HG03457 (cell line): ENCODE results near the gene GAREM2.

ENCODE experiments used
- ATAC-seq: cut with Tn5 transposase; IDR thresholded peaks from one replicate; pipeline ENCODE4 v1.9.1; 2021; ENCODE audit warnings: moderate number of reproducible peaks; ENCODE audit not compliant: unreplicated experiment

GAREM2 gene

GRCh38 chr2:26185954-26186770 lies 13.3 kb downstream of the GAREM2 start:
- ATAC-seq, result no peak

GRCh38 chr2:26187114-26187513 lies 14.2 kb downstream of the GAREM2 start:
- no peak for ATAC-seq

- ATAC-seq, result no peak
These were observed 14.7 kb downstream of the GAREM2 start for GRCh38 chr2:26187537-26188104.

GRCh38 chr2:26189123-26189522 lies 16.2 kb downstream of the GAREM2 start:
- ATAC-seq, result no peak

GRCh38 chr2:26189751-26190150 lies 16.9 kb downstream of the GAREM2 start:
- no peak for ATAC-seq

- no peak for ATAC-seq
These were observed 17.5 kb downstream of the GAREM2 start for GRCh38 chr2:26190369-26190768.

- no peak for ATAC-seq
These were observed 18.6 kb downstream of the GAREM2 start for GRCh38 chr2:26191316-26192159.

GRCh38 chr2:26193578-26194231 lies 20.8 kb downstream of the GAREM2 start:
- no peak for ATAC-seq

- ATAC-seq, result no peak
These were observed 22.4 kb downstream of the GAREM2 start for GRCh38 chr2:26195040-26195984.

- no peak for ATAC-seq
These were observed 24.0 kb downstream of the GAREM2 start for GRCh38 chr2:26196683-26197418.

GRCh38 chr2:26197516-26197915 lies 24.6 kb downstream of the GAREM2 start:
- no peak for ATAC-seq

- no peak for ATAC-seq
These were observed 30.1 kb downstream of the GAREM2 start for GRCh38 chr2:26202981-26203490.

- ATAC-seq, result no peak
These were observed 31.0 kb downstream of the GAREM2 start for GRCh38 chr2:26203906-26204305.

GRCh38 chr2:26212011-26212410 lies 39.1 kb downstream of the GAREM2 start:
- no peak for ATAC-seq

- no peak for ATAC-seq
These were observed 41.9 kb downstream of the GAREM2 start for GRCh38 chr2:26214759-26215158.

- no peak for ATAC-seq
These were observed 42.9 kb downstream of the GAREM2 start for GRCh38 chr2:26215833-26216232.

GRCh38 chr2:26216587-26216986 lies 43.7 kb downstream of the GAREM2 start:
- ATAC-seq, result no peak

- ATAC-seq, result no peak
These were observed 44.8 kb downstream of the GAREM2 start for GRCh38 chr2:26217720-26218119.

- no peak for ATAC-seq
These were observed 50.1 kb downstream of the GAREM2 start for GRCh38 chr2:26223018-26223417.
